ENCODE data around the gene ZNF316. TPM values are rescaled to one million over a fixed set of nuclear protein-coding genes. Genes with fewer than 3 reads are reported as not detected.
"Not testable (repeated sequence)": the region's sequence is repeated elsewhere in the genome, so short reads cannot be mapped to it uniquely, and the experiment has no call there.

The ZNF316 gene
- total RNA-seq, 2 donors from 2014 or later = 21.4 to 29.6 TPM

- no peak overlapping the region for H3K27ac Mint-ChIP-seq
These were observed 21.7 kb downstream of the ZNF316 start for GRCh38 chr7:6658618-6659345.

GRCh38 chr7:6670851-6671250 lies 33.7 kb downstream of the ZNF316 start:
- 99% methylated on average over 9 of the region's 34 CpGs; no CpG with 5 or more reads in 1 of the 2 experiments for WGBS, 2 experiments (ENCODE audit: insufficient coverage in 1 of 2, insufficient read length in 1 of 2)
- peaks cover 65% of the 10 kb centered on the region for H3K36me3 Mint-ChIP-seq (ENCODE audit: low read depth)
- not testable (repeated sequence) for H3K9ac ChIP-seq (ENCODE audit: extremely low read depth, low read length, poor library complexity, severe bottlenecking); H3K4me1 ChIP-seq (ENCODE audit: control insufficient read depth, insufficient read depth, low read length); H3K27ac Mint-ChIP-seq; H3K4me3 ChIP-seq (ENCODE audit: low read length); DNase-seq; H3K4me3 Mint-ChIP-seq; H3K27ac ChIP-seq (ENCODE audit: low read depth, low read length); H3K27me3 ChIP-seq (ENCODE audit: control insufficient read depth, insufficient read depth, low read length, poor library complexity, severe bottlenecking); H3K4me1 Mint-ChIP-seq; H3K27me3 Mint-ChIP-seq (ENCODE audit: insufficient read depth)
- Histone ChIP-seq H3K36me3 (ENCODE audit: control insufficient read depth, insufficient read depth, low read length) (peaks cover 19% of the 10 kb centered on the region), H3K9me3 (ENCODE audit: control insufficient read depth, low read length) (peaks cover 71% of the 10 kb centered on the region)
- peaks cover 91% of the 10 kb centered on the region for H3K9me3 Mint-ChIP-seq

More at GRCh38 chr7:6658618-6659345, 21.7 kb downstream of the ZNF316 start:
- no peaks in the 10 kb centered on the region for H3K9me3 ChIP-seq (ENCODE audit: control insufficient read depth, low read length)
- peaks cover 9% of the 10 kb centered on the region for H3K36me3 Mint-ChIP-seq (ENCODE audit: low read depth)
- no peaks in the 10 kb centered on the region for H3K27me3 ChIP-seq (ENCODE audit: control insufficient read depth, insufficient read depth, low read length, poor library complexity, severe bottlenecking)
- TF ChIP-seq CTCF (conservative IDR thresholded peaks at IDR 0.05) = no peak
- H3K4me3 ChIP-seq (ENCODE audit: low read length) = no peak overlapping the region
- H3K9ac ChIP-seq (ENCODE audit: extremely low read depth, low read length, poor library complexity, severe bottlenecking) = no peak overlapping the region
- H3K4me1 ChIP-seq (ENCODE audit: control insufficient read depth, insufficient read depth, low read length) = no peaks in the 10 kb centered on the region
- H3K27ac ChIP-seq (ENCODE audit: low read depth, low read length) = no peak overlapping the region
- peaks cover 7% of the 10 kb centered on the region for H3K9me3 Mint-ChIP-seq
- WGBS, 2 experiments (ENCODE audit: insufficient coverage in 1 of 2, insufficient read length in 1 of 2) = 63 to 65% methylated on average over 9 to 11 of the region's 11 CpGs
- DNase-seq = peak; percentile 57
- H3K36me3 ChIP-seq (ENCODE audit: control insufficient read depth, insufficient read depth, low read length) = no peaks in the 10 kb centered on the region
- H3K27me3 Mint-ChIP-seq (ENCODE audit: insufficient read depth) = peaks cover 2% of the 10 kb centered on the region
- peaks cover 12% of the 10 kb centered on the region for H3K4me1 Mint-ChIP-seq
- H3K4me3 Mint-ChIP-seq = no peak overlapping the region

- no peak overlapping the region for H3K27ac Mint-ChIP-seq
- no peak overlapping the region for H3K27ac ChIP-seq (ENCODE audit: low read depth, low read length)
- 83% methylated on average over 1 of the region's 1 CpG; no CpG with 5 or more reads in 1 of the 2 experiments for WGBS, 2 experiments (ENCODE audit: insufficient coverage in 1 of 2, insufficient read length in 1 of 2)
- H3K4me1 Mint-ChIP-seq = no peaks in the 10 kb centered on the region
- TF ChIP-seq CTCF (conservative IDR thresholded peaks at IDR 0.05) = no peak
- peak overlapping the region; percentile 72 for H3K4me3 ChIP-seq (ENCODE audit: low read length)
- H3K9me3 ChIP-seq (ENCODE audit: control insufficient read depth, low read length) = peaks cover 82% of the 10 kb centered on the region
- H3K36me3 ChIP-seq (ENCODE audit: control insufficient read depth, insufficient read depth, low read length) = peaks cover 17% of the 10 kb centered on the region
- no peak for DNase-seq
- H3K36me3 Mint-ChIP-seq (ENCODE audit: low read depth) = peaks cover 30% of the 10 kb centered on the region
- no peaks in the 10 kb centered on the region for H3K27me3 ChIP-seq (ENCODE audit: control insufficient read depth, insufficient read depth, low read length, poor library complexity, severe bottlenecking)
- no peaks in the 10 kb centered on the region for H3K4me1 ChIP-seq (ENCODE audit: control insufficient read depth, insufficient read depth, low read length)
- H3K27me3 Mint-ChIP-seq (ENCODE audit: insufficient read depth) = peaks cover 6% of the 10 kb centered on the region
- no peak overlapping the region for H3K4me3 Mint-ChIP-seq
- H3K9me3 Mint-ChIP-seq = peaks cover 93% of the 10 kb centered on the region
- H3K9ac ChIP-seq (ENCODE audit: extremely low read depth, low read length, poor library complexity, severe bottlenecking) = no peak overlapping the region
These were observed 38.8 kb downstream of the ZNF316 start for GRCh38 chr7:6675807-6676405.

All from endodermal cell (in vitro differentiated cells).